ENCODE data around the gene MAZ.
"Not testable (repeated sequence)": the region's sequence is repeated elsewhere in the genome, so short reads cannot be mapped to it uniquely, and the experiment has no call there.

The MAZ gene

DNA sequence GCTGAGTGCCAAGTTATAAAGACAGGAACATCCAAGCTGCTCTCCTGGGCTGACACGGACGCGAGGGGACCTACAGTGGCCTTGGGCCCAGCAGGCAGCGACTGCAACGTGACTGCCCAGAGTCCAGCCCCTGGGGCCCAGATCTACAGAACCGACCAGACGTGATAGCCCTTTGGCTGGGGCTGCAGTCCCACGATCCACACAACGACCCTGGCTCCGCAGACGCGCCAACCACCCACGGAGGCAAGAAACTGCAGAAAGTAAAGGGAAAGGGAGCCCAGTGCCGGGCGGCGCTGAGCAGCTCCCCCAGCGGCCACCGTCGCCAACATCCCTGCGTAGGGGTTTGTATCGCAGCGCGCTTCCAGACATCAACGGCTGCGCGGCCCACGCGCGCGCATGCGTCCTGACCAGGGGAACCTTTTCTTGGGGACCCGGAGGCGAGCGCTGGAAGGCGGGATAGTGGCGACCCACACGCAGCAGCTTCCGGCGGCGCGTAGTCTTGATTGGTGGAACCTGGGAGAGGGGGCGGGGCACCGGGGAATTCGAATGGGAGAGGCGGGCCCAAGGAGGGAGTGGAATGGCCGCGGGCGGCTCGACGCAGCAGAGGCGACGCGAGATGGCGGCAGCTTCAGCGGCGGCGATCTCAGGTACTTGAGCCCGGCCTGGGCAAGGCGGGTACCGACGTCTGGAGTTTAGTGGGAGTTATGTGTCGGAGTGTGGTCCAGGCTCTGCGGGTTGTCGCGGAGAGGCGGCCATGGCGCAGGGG lies 16.0 kb upstream of the MAZ start, which contains the start of gene KIF22:
KIF22 (plus strand) TSS at position 569 of the 766 bp plus-strand sequence; CDS start at position 578, 9 bp downstream.
- DNase-seq (ENCODE audit: insufficient read length) (peak; percentile 99), FAIRE-seq (peak; percentile 90)
- peak; percentile 80 for TF ChIP-seq POLR2AphosphoS5 (IDR thresholded peaks at IDR 0.05; ENCODE audit: low read depth, low read length)
- peak; percentile 89 for TF ChIP-seq POLR2A (IDR thresholded peaks at IDR 0.05; ENCODE audit: low read depth, low read length)
- peak; percentile 55; the same call in 1 of the 2 replicates for TF ChIP-seq TAF1 (IDR thresholded peaks at IDR 0.05; ENCODE audit: borderline replicate concordance, low read depth, low read length)

DNA sequence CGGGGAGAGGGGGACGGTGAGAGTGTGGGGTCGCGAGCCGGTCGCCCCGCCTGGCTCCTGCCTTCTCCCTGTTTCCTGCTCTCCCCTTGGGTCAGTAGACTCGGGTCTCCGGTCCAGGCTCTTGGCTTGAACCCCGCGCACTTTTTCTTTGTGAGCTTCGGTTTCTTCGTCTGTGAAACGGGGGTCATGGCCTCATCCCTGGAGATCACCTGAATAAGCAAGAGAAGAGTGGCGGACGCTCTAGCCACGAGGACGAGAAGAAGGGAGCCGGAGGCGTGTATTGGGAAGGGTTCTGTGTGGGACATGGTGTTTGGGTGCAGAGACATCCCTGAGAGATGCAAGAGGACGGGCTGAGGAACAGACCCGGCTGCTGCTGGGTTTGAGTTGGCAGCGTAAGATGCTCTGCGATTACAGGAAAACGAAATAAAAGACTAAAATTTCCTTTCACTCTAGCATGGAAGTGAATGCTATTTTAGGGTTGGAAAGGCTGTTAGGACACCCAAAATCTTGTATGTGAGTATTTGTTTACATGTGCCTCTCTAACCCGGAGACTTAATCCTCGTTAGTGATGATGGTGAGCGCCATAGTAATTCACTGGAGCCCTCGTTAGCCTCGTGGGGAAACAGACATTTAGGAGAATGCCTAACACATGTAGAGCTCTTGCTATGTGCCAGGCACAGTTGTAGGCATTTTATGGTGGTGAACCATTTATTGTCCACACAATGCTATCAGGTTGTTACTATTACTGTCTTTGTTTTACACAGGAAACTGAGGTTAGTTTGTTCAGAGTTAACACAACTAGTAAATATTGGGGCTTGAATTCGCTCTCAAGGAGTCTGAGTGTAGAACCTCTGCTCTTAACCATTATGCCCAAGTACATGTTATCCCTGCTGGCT lies 15.1 kb upstream of the MAZ start:
- FAIRE-seq (peak; percentile 62), DNase-seq (ENCODE audit: insufficient read length) (no peak)
- no peak for TF ChIP-seq POLR2AphosphoS5 (IDR thresholded peaks at IDR 0.05; ENCODE audit: low read depth, low read length)
- TF ChIP-seq TAF1 (IDR thresholded peaks at IDR 0.05; ENCODE audit: borderline replicate concordance, low read depth, low read length): no peak
- TF ChIP-seq POLR2A (IDR thresholded peaks at IDR 0.05; ENCODE audit: low read depth, low read length): no peak

DNA sequence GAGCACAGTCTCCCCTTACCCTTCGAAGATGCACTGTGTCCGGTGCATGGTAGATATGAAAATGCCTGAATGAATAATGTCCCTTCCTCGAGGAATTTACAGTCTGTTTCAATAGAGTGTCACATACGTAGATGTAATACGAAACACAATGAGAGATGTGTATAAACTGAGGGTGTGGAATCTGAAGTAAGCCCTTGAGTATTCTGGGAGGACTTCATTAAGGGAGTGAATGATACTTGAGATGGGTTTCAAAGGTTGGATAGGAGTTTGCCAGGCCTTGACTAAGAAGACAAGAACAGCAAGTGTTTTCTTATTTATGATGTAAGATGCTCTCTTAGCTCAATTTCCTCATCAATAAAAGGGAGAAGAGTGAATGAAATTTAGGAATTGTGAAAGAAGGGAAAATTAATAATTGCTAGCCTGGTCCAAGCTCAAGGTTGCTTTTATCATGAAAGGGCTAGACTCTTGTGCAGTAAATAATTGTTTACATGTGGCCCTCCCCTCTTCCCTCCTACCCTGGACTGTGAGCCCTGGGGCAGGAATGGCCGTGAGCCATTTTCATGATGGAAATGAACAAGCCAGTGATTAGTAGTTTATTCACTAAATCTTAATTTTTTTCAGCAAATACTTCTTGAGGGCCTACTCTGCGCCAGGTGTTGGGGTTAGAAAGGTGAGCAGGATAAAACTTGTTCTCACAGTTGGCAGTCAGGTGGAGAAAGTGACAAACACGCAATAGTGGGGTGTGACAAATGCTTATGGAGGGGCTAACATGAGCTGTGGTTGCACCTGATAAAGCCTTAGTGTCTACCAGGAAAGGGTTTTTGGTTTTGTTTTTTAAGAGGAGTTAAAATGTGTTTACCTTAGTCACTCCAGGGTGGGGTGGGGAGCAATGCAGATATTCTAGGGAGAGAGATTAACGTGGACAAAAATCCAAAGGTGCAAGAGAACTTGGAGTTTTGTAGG lies 14.2 kb upstream of the MAZ start:
- no peak for FAIRE-seq
- DNase-seq (ENCODE audit: insufficient read length): no peak
- no peak for TF ChIP-seq POLR2AphosphoS5 (IDR thresholded peaks at IDR 0.05; ENCODE audit: low read depth, low read length)
- no peak for TF ChIP-seq POLR2A (IDR thresholded peaks at IDR 0.05; ENCODE audit: low read depth, low read length)
- no peak for TF ChIP-seq TAF1 (IDR thresholded peaks at IDR 0.05; ENCODE audit: borderline replicate concordance, low read depth, low read length)

DNA sequence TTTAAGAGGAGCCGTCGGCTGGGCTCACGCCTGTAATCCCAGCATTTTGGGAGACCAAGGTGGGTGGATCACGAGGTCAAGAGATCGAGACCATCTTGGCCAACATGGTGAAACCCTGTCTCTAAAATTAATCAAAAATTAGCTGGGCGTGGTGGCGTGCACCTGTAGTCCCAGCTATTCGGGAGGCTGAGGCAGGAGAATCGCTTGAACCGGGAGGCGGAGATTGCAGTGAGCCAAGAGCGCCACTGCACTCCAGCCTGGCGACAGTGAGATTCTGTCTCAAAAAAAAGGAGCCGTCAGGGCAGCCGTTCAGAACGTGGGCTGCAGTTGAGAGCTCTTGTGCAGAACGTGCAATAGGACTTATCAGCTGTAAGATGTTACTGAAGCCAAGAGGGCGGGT lies 13.2 kb upstream of the MAZ start:
- not testable (repeated sequence) for FAIRE-seq; DNase-seq (ENCODE audit: insufficient read length)

DNA sequence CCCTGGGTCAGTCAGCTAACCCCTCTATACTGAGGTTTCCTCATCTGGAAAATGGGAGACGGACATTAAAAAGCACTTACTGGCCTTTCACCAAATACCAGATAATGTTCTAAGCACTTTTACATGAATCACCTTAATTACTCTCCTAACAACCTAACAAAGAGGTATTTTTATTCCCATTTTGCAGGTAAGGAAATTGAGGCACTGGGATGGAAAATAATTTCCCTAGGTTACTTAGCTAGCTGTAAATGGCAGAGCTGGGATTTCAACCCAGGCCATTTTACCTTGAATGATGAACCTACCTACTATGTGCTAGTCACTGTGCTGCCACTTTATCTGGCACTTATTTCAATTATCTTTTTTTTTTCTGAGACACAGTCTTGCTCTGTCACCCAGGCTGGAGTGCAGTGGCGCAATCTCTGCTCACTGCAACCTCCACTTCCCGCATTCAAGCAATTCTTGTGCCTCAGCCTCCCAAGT lies 12.1 kb upstream of the MAZ start:
- TF ChIP-seq TAF1 (IDR thresholded peaks at IDR 0.05; ENCODE audit: borderline replicate concordance, low read depth, low read length) (no peak), POLR2A (IDR thresholded peaks at IDR 0.05; ENCODE audit: low read depth, low read length) (no peak), POLR2AphosphoS5 (IDR thresholded peaks at IDR 0.05; ENCODE audit: low read depth, low read length) (no peak)
- DNase-seq (ENCODE audit: insufficient read length) (no peak), FAIRE-seq (no peak)

DNA sequence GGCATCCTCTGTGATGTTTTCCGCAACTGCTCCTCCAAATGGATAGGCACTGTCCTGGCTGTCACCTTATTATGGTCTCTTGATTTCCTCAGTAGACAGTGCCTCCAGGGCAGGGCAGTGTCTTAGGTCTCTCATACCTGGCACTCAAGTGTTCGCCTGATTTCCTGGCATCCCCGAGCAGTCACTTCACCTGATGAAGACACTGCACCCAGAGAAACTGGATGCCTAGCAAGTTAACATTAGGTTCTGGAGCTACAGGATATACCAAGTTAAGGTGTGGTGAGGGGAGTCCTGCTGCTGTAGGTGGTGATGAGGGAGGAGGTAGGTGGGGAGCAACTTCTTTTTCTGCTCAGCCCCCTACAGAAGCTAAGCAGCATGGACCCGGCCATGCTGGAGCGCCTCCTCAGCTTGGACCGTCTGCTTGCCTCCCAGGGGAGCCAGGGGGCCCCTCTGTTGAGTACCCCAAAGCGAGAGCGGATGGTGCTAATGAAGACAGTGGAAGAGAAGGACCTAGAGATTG lies 3.9 kb upstream of the MAZ start:
- TF ChIP-seq POLR2A (IDR thresholded peaks at IDR 0.05; ENCODE audit: low read depth, low read length) (no peak; the same call in 1 of the 2 replicates), TAF1 (IDR thresholded peaks at IDR 0.05; ENCODE audit: borderline replicate concordance, low read depth, low read length) (no peak), POLR2AphosphoS5 (IDR thresholded peaks at IDR 0.05; ENCODE audit: low read depth, low read length) (no peak)
- FAIRE-seq: no peak
- DNase-seq (ENCODE audit: insufficient read length): no peak

DNA sequence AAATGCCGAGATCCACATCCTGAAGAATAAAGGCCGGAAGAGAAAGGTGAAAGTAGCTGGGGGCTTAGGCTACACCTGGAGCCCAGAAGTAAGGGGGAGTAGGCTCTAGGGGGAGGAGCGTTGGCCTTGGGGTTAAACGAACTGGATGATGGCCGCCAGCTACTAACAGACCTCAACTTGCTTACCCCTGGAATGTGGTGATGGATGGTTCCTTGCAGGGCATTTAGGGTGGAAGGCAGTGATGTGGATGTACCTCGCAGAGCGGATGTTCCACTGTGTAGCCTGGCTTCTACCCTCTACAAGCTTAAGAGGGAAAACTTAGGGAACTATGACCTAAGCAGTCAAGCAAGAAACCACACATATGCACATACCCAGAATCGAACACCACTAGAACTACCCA lies 2.3 kb upstream of the MAZ start:
- TF ChIP-seq TAF1 (IDR thresholded peaks at IDR 0.05; ENCODE audit: borderline replicate concordance, low read depth, low read length): no peak
- TF ChIP-seq POLR2A (IDR thresholded peaks at IDR 0.05; ENCODE audit: low read depth, low read length): no peak
- TF ChIP-seq POLR2AphosphoS5 (IDR thresholded peaks at IDR 0.05; ENCODE audit: low read depth, low read length): no peak
- FAIRE-seq: peak; percentile 76
- no peak for DNase-seq (ENCODE audit: insufficient read length)

DNA sequence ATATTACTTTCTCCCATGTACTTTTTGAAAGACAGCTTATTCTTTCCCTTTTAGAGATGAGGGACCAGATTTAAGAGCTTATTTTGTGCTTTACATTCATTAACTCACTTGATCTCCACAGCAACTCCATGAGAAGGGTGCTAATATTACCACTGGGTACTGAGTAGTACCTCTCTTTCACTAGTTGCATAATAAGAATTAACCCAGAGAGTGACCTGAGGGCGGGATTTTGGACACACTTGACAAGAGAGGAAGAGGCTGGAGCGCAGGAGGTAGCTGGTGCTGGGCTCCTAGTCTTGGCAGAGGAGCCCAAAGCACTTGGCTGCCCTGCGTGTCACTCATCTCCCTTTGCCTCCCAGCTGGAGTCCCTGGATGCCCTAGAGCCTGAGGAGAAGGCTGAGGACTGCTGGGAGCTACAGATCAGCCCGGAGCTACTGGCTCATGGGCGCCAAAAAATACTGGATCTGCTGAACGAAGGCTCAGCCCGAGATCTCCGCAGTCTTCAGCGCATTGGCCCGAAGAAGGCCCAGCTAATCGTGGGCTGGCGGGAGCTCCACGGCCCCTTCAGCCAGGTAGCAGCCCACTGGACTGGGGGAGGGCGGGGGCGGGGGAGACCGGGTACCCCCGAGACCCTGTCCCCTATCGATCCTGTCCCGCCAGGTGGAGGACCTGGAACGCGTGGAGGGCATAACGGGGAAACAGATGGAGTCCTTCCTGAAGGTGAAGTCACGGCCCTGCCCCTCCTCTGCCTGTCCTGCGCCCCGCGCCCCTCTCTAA lies 1.7 kb upstream of the MAZ start:
- TF ChIP-seq TAF1 (IDR thresholded peaks at IDR 0.05; ENCODE audit: borderline replicate concordance, low read depth, low read length) (no peak), POLR2AphosphoS5 (IDR thresholded peaks at IDR 0.05; ENCODE audit: low read depth, low read length) (peak; percentile 71; the same call in 1 of the 2 replicates), POLR2A (IDR thresholded peaks at IDR 0.05; ENCODE audit: low read depth, low read length) (peak; percentile 12; the same call in 1 of the 2 replicates)
- FAIRE-seq (peak; percentile 27), DNase-seq (ENCODE audit: insufficient read length) (no peak)

DNA sequence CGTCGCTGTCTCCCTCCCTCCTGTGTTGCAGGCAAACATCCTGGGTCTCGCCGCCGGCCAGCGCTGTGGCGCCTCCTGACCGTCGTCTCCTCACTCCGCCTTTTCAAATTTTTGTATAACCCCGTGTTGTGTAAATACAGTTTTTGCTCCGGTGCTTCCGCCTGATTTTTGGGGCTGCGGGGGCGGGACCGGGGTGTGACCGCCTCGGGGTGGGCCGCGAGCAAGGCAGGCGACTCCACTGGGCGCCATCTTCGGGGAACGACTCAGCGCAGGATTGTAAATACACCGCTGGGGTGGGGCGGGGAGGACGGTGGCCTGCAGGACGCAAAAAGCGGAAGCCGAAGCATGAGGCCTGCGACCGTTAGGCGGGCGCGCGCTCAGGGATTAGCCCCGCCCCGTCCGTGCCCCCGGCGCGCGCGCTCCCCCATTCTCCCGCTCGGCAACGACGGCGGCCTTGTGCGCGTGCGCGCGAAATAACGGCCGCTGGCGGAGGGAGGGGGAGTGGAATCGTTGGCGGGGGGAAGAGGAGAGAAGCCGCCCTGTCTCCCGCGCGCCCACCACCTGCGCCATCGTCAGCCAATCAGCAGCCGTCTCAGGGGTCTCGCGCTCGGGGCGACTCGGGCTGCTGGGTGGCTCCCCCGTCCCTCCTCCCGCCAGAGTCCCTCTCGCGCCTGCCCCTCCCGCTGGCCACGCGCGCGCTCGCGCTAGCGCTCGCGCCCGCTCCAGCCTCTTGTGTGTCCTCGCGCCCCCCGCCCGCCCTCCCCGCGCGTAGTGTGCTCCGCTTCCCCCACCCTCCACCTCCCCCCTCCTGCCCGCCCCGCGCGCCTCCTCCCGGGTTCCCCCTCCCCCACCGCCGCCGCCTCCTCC lies 864 bp upstream of the MAZ start:
- peak; percentile 97 for FAIRE-seq
- peak; percentile 89 for DNase-seq (ENCODE audit: insufficient read length)
- TF ChIP-seq POLR2A (IDR thresholded peaks at IDR 0.05; ENCODE audit: low read depth, low read length) (peak; percentile 87), TAF1 (IDR thresholded peaks at IDR 0.05; ENCODE audit: borderline replicate concordance, low read depth, low read length) (peak; percentile 85), POLR2AphosphoS5 (IDR thresholded peaks at IDR 0.05; ENCODE audit: low read depth, low read length) (peak; percentile 91)

Data from GM12892 (cell line).